Left forelimb (tissue), 1 donor: ENCODE results near the gene KLHL42.
"Not testable (repeated sequence)": the region's sequence is repeated elsewhere in the genome, so short reads cannot be mapped to it uniquely, and the experiment has no call there.

Experiments
- DNase-seq: peaks from one replicate; pipeline ENCODE4 v3.0.0-alpha.2; 2018; ENCODE audit warnings: low spot score

The KLHL42 gene, protein sequence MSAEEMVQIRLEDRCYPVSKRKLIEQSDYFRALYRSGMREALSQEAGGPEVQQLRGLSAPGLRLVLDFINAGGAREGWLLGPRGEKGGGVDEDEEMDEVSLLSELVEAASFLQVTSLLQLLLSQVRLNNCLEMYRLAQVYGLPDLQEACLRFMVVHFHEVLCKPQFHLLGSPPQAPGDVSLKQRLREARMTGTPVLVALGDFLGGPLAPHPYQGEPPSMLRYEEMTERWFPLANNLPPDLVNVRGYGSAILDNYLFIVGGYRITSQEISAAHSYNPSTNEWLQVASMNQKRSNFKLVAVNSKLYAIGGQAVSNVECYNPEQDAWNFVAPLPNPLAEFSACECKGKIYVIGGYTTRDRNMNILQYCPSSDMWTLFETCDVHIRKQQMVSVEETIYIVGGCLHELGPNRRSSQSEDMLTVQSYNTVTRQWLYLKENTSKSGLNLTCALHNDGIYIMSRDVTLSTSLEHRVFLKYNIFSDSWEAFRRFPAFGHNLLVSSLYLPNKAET

DNA sequence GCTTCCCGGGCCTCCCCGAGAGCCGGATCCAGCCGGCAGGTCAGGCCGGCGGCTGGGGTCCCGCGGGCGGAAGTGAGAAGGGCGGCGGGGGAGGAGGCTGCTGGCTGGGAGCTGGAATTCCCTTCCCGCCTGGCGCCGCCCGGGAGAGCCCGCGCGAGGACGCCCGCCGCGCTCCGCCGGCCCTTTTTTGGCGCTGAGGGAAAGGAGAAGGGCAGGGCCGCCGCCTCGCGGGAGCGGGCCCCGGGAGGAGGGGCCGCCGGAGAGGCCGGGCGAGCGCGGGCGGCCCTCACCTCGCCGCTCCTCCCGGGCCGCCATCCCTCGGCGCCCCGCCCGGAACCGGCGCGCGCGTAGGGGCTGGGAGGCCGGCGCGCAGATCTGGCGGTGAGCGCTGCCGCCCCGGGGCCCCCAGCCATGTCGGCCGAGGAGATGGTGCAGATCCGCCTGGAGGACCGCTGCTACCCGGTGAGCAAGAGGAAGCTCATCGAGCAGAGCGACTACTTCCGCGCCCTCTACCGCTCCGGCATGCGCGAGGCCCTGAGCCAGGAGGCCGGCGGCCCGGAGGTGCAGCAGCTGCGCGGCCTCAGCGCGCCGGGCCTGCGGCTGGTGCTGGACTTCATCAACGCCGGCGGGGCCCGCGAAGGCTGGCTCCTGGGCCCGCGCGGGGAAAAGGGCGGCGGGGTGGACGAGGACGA lies at the start of gene KLHL42, which contains the start of gene MANSC4:
TSS of gene KLHL42 (plus strand) at position 314 of the 692 bp plus-strand sequence. CDS start at position 412, 98 bp downstream.
TSS of gene MANSC4 (minus strand) at position 317 of the 692 bp plus-strand sequence. CDS start 8,960 bp downstream, outside the sequence.
- DNase-seq: peak; percentile 84

DNA sequence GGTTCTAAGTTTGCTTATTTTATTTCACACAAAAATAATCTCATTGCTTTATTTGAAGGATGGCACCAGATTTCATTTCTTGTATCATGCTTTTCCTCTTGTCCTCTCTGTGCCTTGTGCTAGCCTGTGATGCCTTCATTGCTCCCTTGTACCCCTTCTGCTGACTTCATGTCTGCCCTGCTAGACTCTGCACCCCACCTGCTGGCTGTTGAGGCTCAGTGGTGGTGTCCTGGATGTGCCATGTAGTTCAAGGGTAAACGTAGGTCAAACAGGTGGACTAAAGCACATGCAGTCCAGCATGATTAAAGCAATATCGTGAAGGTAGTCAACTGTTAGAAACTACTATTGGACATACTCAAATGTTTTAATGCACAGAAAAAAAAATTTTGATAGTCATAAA lies 47.8 kb upstream of the KLHL42 start:
- no peak for DNase-seq

DNA sequence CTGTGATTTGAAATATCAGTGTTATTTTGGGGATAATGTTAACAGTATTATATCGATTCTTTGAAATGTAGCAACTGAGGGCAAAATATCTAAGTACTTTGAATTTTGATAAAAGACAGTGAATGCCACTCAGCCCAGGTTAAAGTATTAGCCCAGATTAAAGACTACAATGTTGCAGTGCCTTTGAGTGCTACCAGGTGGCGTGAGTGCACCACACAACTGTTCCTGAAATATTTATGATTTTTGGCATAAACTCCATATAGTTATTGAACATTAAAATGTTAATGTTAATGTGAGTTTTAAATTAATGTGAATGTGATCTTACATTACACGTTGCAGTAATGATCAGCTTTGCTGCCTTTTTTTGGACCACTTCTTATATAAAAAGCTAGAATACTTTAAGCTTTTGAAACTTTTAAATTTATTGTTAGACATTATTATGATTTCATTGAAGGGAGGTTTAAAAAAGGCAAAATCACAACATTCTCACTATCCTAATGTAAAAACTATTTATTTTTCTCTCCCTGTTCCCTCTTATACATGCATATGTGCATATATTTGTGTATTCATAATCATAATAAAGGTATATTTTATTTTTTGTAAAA lies 46.9 kb upstream of the KLHL42 start:
- no peak for DNase-seq

DNA sequence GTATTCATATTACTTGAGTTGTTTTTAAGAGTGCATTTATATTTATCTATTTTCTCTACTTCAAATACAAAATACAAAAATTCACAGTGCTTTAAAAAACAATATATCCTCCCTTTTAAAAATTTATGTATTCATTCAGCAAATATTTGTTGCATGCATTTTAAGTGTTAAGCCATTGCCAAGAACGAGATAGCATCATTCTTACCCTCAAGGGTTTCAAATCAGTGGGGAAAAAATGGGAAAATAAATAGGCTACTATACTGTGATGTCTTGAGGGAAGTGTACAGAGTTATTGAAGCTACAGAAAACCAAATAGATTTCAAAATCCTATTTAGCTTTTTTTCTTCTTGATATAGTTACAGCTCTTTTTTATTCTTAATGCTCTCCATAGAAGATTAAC lies 46.2 kb upstream of the KLHL42 start:
- no peak for DNase-seq

DNA sequence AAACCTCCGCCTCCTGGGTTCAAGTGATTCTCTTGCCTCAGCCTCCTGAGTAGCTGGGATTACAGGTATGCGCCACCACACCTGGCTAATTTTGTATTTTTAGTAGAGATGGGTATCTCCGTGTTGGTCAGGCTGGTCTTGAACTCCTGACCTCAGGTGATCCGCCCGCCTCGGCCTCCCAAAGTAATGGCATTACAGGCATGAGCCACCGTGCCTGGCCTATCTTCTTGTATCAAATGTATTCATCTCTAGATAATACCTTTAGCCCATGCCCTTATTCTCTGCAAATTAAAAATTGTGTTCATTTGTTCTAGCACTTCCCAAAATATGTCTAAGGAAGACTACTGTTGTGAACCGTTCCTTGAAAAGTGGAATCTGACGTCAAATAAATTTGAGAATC lies 45.7 kb upstream of the KLHL42 start:
- not testable (repeated sequence) for DNase-seq

DNA sequence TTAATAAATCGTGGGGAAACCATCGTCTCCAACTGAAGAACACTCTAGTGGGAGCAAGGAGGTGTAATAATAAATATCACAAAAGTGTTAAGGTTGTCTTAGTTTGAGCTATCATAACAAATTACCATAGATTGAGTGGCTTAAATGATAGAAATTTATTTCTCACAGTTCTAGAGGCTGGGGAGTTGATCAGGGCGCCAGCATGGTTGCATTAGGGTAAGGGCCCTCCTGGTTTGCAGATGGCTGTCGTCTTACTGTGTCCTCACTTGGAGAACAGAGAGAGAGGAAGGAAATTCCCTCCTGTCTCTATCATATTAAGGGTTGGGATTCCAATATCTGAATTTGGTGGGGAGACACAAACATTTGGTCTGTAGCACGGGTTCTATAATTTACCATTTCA lies 36.4 kb upstream of the KLHL42 start:
- no peak for DNase-seq

DNA sequence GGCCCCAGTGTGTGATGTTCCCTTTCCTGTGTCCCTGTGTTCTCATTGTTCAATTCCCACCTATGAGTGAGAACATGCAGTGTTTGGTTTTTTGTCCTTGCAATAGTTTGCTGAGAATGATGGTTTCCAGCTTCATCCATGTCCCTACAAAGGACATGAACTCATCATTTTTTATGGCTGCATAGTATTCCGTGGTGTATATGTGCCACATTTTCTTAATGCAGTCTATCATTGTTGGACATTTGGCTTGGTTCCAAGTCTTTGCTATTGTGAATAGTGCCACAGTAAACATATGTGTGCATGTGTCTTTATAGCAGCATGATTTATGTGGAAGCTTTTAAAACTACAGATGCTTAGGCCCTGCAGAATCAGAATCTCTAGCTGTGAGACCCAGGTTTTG lies 34.3 kb upstream of the KLHL42 start:
- DNase-seq: not testable (repeated sequence)

DNA sequence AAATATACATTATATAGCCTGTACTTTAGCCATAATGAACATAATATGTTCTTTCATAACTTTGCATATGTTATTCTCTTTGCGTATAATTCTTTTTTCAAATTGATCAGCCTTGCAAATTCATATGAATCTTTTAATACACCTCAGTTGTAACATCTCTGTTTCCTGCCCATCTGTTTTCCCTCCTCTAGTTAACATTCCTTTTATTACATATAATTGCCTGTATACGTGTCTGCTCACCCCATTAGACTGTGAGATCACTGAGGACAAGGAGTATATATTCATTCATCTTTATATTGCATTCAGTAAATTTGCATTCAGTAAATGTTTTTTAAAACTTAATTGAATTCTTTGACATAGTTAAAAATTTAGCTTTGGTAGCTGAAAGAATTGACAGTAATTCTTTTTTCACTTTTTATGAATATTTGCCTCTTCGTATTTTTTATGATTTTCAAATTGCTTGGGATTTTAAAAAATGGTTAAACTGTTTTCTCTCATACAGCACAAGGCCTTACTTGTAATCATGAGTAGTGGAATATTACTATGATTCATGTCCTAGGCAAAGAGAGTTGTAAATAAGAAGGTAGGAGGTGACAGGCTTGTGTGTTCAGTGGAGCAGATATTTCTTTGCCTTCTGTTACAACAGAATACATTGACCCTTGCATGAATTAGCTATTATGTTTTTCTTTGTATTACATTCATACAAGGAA lies 32.8 kb upstream of the KLHL42 start:
- no peak for DNase-seq

DNA sequence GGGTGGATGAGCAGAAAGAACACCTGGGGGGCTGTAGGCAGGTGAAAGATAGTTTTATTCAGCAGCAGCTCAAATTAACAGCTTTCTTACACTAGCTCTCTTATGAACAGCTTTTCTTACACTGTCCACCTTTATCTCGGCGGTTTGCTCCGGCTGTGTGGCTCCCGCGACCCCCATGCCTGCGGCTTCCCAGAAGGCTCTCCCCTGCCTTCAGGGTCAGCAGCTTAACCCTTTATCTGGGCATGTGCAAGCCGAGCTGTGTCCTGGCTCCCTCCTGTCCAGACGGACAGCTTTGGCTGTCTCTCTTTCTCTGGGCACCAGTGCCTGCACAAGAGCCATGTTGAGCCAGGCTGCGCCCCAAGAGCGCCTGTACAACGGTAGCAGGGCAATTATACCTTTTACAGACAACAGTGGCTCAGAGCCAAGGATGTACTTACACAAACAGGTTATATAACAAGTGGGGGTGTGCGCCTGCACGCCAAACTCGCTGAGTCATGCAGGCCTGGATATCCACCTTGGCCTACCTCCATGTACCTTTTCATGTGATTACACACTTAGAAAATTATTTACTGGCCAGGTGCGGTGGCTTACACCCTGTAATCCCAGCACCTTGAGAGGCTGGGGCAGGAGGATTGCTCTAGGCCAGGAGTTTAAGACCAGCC lies 28.5 kb upstream of the KLHL42 start:
- DNase-seq: no peak

DNA sequence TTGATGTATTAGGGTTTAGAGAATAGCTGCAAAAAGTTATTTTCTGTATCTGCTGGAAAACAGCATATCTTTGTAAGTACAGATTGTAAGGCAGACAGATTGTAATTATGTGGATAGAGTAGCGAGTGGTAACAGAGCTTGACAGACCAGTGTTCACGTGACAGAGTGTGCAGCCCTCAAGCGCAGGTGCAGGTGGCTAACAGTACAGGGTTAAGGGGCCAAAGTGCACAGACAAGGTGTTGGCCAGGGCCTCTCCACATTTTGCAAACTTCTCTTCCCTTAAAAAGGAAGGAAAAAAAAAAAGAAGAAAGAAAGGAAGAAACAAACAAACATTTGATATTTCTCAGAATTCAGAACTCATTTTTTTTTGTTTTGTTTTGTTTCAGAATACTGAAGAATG lies 25.2 kb upstream of the KLHL42 start:
- DNase-seq: no peak

DNA sequence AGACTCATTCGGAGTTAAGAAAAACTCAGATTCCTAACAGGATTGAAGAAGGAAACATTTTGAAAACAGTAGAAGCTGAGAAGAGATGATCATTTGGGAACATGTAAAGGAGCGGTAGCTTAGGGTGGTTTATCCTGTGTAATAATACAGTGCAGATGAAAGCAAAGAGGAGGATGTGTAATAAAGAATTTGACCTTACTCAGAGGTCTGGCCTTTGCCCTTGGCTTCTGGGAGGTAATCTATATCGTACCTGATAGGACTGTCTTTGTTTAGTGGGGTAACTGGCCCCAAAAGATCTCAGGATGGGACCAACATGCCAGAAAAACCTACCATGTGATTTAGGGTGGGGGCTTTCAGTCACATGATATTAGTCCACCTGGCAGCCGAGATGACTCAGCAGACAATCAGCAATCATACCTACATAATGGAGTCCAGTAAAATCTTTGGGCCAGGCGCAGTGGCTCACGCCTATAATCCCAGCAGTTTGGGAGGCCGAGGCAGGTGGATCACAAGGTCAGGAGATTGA lies 23.3 kb upstream of the KLHL42 start:
- no peak for DNase-seq

DNA sequence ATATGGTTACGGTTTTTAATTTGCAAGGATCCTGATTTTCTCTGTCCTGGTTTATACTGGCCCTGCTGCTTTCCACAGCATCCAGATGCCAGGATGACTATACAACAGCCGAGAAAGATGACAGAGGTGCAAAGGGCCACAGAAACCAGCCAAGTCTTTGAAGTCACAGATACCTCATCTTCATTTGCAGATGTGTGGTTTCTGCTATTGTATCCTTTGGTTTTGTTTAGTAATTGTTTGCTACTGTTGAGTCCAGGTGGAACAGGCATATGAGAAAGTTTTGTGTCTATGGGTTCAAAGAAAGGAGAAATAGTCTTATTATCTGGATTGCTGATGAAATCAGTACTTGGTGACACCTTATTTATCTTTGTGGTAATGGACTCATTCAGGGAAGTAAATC lies 17.3 kb upstream of the KLHL42 start:
- no peak for DNase-seq

DNA sequence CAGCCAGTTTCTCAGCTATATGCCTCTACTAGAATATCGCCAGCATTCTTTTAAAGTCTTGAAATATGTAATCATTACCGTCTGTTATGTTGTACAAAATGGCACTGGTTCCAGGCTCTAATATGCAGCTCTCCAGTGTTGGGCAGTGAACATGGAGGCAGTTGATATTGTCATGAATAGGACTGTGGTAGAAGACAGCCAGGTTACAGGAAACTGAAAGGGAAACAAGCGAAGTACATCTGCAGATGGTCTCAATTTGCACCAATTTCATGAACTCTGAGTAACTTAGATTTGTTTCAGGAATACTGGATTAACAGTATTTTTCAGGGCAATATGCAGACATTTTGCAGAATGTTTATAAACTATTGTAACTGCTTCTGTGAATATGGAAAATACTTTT lies 13.4 kb upstream of the KLHL42 start:
- DNase-seq: no peak

DNA sequence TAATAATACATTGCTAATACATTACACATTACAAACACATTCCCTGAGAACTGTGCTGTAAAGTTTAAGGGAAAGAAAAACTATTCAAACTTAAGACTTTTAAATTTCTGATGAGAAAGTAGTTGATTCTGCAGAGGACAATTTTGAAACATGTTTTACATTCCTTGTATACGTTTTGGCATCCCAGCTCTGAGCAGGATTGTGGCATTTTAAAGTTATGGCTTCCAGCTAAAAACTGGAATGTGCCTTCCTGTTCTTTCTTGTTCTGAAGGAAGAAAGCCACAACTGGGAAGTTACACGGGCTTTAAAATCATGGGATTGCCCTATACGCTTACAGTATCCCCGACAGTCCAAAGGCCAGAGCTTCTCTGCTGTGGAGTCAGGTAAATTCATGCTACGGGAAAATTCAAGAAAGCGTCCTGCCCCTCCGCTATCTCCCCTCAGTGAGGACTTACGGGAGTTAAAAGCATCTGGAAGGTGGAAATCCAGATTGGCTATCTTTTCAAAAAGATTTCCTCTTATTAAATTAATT lies 10.8 kb upstream of the KLHL42 start:
- no peak for DNase-seq

DNA sequence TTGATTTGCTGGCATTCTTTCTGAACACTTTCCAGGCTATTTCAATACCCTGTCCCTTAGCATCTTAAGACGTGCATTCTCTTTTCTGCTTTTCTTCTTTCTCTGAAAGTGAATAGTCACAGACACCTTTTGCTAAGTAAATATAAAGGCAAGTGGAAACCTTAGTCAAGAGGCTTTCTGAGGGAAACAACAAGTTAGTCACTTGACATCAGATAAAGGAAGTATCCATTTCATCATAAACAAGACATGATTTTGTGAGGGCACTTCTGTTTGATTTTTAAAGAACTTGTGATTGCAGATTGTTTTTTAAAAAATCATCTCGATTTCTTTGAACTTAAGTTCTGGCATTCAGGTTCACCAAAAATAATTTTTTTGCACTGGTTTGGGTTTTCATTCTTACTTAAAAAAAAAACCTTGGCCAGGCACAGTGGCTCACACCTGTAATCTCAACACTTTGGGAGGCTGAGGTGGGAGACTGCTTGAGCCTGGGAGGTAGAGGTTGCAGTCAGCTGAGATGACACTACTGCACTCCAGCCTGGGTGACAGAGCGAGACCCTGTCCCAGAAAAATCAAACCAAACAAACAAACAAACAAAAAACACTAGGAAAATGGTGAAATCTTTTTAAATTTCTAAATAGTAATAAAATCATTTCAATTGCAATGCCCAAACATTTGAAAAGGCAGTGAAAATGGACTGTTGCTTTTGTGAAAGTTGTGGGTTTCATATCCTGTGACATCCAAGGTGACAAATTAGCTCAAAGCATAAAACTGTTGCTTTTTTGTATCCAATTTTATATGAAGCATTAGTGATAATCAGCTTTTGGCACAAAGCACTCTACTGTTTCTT lies 8.3 kb upstream of the KLHL42 start:
- DNase-seq: no peak

DNA sequence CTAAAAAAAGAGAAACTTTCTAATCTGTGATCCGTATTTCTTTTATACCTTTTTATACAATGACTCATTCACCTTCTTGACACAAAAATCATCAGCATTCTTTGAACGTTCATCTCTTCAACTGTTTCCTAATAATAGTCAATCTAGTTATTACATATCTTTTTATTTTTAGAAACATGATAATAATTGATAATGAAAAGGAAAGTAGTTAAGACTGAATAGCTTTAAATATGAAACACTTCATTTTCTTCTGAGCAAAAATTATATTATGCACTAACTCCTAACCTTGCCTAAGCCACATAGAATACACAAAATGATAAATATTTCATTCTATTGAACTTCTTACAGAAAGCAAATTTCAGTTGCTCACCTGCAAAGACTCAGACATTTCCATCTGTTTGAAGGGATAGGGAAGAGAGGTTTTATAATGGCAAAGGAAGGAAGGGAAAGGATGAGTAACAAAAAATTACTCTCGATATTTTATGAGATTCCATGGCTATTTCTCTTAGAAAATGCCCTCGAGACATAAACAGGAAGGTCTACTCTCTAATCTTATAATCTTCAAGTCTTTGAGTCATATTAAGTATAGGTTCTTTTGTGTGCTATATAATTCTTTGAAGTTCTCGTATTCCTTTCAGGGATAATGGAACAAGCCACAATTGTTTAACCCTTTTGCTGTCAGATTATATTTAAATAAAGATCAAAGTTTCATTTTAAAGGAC lies 7.5 kb upstream of the KLHL42 start:
- DNase-seq: no peak

DNA sequence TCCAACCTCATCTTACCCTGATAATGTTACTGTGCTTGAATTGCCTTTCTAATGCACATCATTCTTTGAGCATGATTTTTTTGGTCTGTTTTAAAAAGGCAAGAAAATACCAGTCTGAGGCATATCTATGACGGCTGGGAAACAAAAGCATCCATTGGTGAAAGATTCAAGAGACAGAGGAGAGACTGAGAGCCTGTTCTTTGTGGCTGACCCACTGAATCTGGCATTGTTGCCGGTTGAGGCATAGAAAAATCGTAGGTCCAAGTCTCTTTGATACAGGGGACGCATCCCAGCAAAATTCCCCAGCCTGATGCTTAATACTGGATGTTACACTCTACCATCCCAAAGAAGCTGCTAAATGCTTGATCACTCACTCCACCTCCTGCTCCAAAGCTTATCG lies 2.9 kb upstream of the KLHL42 start:
- DNase-seq: no peak

DNA sequence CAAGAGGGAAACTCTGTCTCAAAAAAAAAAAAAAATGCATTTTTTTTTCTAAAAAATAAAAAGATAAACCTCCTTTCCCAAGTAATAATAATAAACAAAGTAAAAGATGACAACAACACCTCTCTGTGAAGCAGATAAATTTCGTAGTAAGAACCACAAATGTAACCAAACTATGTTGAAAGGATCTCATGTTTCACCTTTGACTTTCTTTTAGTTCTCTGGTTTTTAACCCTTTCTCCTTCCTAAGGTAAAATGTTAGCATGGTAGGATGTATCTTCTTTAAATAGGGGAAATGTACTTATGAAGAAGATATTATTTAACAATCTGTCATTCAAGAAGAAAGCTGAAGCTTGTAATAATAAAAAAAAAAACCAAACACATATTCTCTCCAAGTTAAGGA lies 1.8 kb upstream of the KLHL42 start:
- DNase-seq: no peak

DNA sequence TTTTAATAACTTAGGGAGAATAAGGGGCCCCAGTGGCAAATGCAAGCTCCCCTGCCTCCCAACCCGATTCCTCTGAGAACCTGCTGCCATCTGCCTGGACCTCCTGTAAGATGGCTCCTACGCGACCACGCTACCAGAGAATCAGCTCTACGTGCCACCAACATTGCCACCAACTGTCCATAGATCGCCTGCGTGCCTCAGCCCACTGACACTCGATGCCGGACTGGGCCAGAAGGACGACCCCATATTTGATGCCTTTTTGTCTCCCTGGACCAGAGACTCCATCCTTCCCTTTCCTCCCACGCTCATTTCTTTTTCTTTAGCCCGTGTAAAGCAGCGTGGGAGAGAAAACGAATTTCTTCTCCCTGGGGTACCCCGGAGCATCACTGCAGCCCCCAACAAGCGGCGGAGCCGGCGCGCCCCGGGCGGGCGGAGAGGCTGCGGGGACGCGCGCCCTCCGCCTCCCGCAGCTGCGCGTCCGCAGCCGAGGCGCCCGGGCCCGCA lies 565 bp upstream of the KLHL42 start:
- DNase-seq: no peak
